Activated CD4-positive, alpha-beta T cell treated with anti-CD3 and anti-CD28 coated beads, Interleukin-2, Interleukin-4, amounts not matched to agents 100 ng/mL and 50 ng/mL, durations not matched to agents 16 hours and 8 hours (primary cell): ENCODE measurements around the gene FREM1.

Experiments
- DNase-seq: peaks from one replicate; pipeline ENCODE4 v3.0.0-alpha.2; 2020; ENCODE audit warnings: low spot score

The FREM1 gene

GRCh38 chr9:14909181-14909580 lies 1.0 kb downstream of the FREM1 start:
- DNase-seq: no peak

- DNase-seq: no peak
These were observed 1.7 kb downstream of the FREM1 start for GRCh38 chr9:14908295-14909180.

- DNase-seq: no peak
These were observed 2.5 kb downstream of the FREM1 start for GRCh38 chr9:14907696-14908095.

GRCh38 chr9:14907360-14907685 lies 2.9 kb downstream of the FREM1 start:
- no peak for DNase-seq

- DNase-seq: no peak
These were observed 3.4 kb downstream of the FREM1 start for GRCh38 chr9:14906644-14907359.

- no peak for DNase-seq
These were observed 4.2 kb downstream of the FREM1 start for GRCh38 chr9:14906000-14906399.

- DNase-seq: no peak
These were observed 7.2 kb downstream of the FREM1 start for GRCh38 chr9:14903040-14903439.

- no peak for DNase-seq
These were observed 7.7 kb downstream of the FREM1 start for GRCh38 chr9:14902561-14902960.

- no peak for DNase-seq
These were observed 10.4 kb downstream of the FREM1 start for GRCh38 chr9:14899815-14900193.

GRCh38 chr9:14899042-14899814 lies 11.0 kb downstream of the FREM1 start:
- DNase-seq: no peak

- DNase-seq: no peak
These were observed 14.4 kb downstream of the FREM1 start for GRCh38 chr9:14895806-14896205.

- no peak for DNase-seq
These were observed 16.9 kb downstream of the FREM1 start for GRCh38 chr9:14893280-14893679.

- no peak for DNase-seq
These were observed 18.9 kb downstream of the FREM1 start for GRCh38 chr9:14891332-14891731.

GRCh38 chr9:14889451-14889850 lies 20.8 kb downstream of the FREM1 start:
- DNase-seq: no peak

- no peak for DNase-seq
These were observed 21.4 kb downstream of the FREM1 start for GRCh38 chr9:14888875-14889274.

GRCh38 chr9:14888272-14888671 lies 22.0 kb downstream of the FREM1 start:
- no peak for DNase-seq

- no peak for DNase-seq
These were observed 23.1 kb downstream of the FREM1 start for GRCh38 chr9:14887149-14887548.

- no peak for DNase-seq
These were observed 26.8 kb downstream of the FREM1 start for GRCh38 chr9:14883310-14883944.

GRCh38 chr9:14882090-14882489 lies 28.1 kb downstream of the FREM1 start:
- DNase-seq: no peak

GRCh38 chr9:14881006-14881405 lies 29.2 kb downstream of the FREM1 start:
- no peak for DNase-seq

- DNase-seq: no peak
These were observed 40.1 kb downstream of the FREM1 start for GRCh38 chr9:14870090-14870489.

GRCh38 chr9:14869671-14870070 lies 40.6 kb downstream of the FREM1 start:
- DNase-seq: no peak
